Keratinocyte (primary cell): Measurements from ENCODE around the gene SECTM1. TPM values are rescaled to one million over a fixed set of nuclear protein-coding genes. Genes with fewer than 3 reads are reported as not detected.
A peak's percentile ranks its signal among the peaks of the same experiment; 100 is the strongest.

ENCODE experiments used
- DNase-seq: peaks from one replicate; pipeline ENCODE4 v3.0.0-alpha.2; 2011; ENCODE audit warnings: low read depth, missing footprints, low spot score
- FAIRE-seq: peaks from 2 replicates; lab custom pipeline; 2011; peaks lifted over from hg19 to GRCh38; lab: Jason Lieb, UNC
- H2AFZ ChIP-seq: 2 replicates; pipeline ENCODE4 v1.6.0; 2012; ENCODE audit warnings: low read length, control low read depth, inconsistent platforms; ENCODE audit not compliant: control insufficient read depth
- H3K27ac ChIP-seq: 2 replicates; pipeline ENCODE4 v1.5.1; 2011; ENCODE audit warnings: low read length; ENCODE audit not compliant: control insufficient read depth, insufficient read depth
- H3K27me3 ChIP-seq: 3 replicates; pipeline ENCODE4 v1.6.0; 2011; ENCODE audit warnings: low read length; ENCODE audit not compliant: control insufficient read depth, insufficient read depth; ENCODE audit errors: extremely low read depth
- H3K36me3 ChIP-seq, 2 experiments: 2 replicates in 1 of 2; 3 replicates in 1 of 2; pipeline ENCODE4 v1.5.1; 2011; ENCODE audit warnings: low read length in 2 of 2, mild to moderate bottlenecking in 1 of 2; ENCODE audit not compliant: control insufficient read depth in 2 of 2, insufficient read depth in 2 of 2; ENCODE audit errors: extremely low read depth in 1 of 2
- H3K4me1 ChIP-seq: 3 replicates; pipeline ENCODE4 v1.5.1; 2011; ENCODE audit warnings: low read length; ENCODE audit not compliant: control insufficient read depth, insufficient read depth; ENCODE audit errors: extremely low read depth
- H3K4me2 ChIP-seq: 3 replicates; pipeline ENCODE4 v1.6.0; 2011; ENCODE audit warnings: low read depth, low read length; ENCODE audit not compliant: control insufficient read depth, insufficient read depth; ENCODE audit errors: extremely low read depth
- H3K4me3 ChIP-seq, 3 experiments: fragments of 200-600 bp in 1 of 3; sonication (generic) in 1 of 3; 2 replicates in 2 of 3; 3 replicates in 1 of 3; pipeline ENCODE4 v1.5.1; 2011 to 2016; ENCODE audit warnings: low read length in 3 of 3, mild to moderate bottlenecking in 3 of 3, control low read depth in 2 of 3, inconsistent platforms in 1 of 3, low read depth in 1 of 3, mixed read lengths in 1 of 3, mixed run types in 1 of 3, moderate library complexity in 1 of 3; ENCODE audit not compliant: control insufficient read depth in 2 of 3, insufficient read depth in 2 of 3; ENCODE audit errors: extremely low read depth in 1 of 3
- H3K79me2 ChIP-seq: 2 replicates; pipeline ENCODE4 v1.6.0; 2012; ENCODE audit warnings: low read length; ENCODE audit not compliant: control insufficient read depth, insufficient read depth
- H3K9ac ChIP-seq: 3 replicates; pipeline ENCODE4 v1.6.0; 2011; ENCODE audit warnings: low read length; ENCODE audit not compliant: control insufficient read depth, insufficient read depth; ENCODE audit errors: extremely low read depth
- H3K9me1 ChIP-seq: 3 replicates; pipeline ENCODE4 v1.6.0; 2011; ENCODE audit warnings: low read length; ENCODE audit not compliant: control insufficient read depth, insufficient read depth; ENCODE audit errors: extremely low read depth
- H3K9me3 ChIP-seq: 2 replicates; pipeline ENCODE4 v1.5.1; 2012; ENCODE audit warnings: low read depth, low read length; ENCODE audit not compliant: control insufficient read depth
- H4K20me1 ChIP-seq: 3 replicates; pipeline ENCODE4 v1.6.0; 2011; ENCODE audit warnings: low read length; ENCODE audit not compliant: control insufficient read depth, insufficient read depth; ENCODE audit errors: extremely low read depth
- EZH2 ChIP-seq: IDR thresholded peaks from one replicate; pipeline ENCODE4 v1.6.1; 2012; ENCODE audit warnings: inconsistent platforms, mild to moderate bottlenecking, low read length, moderate library complexity
- dilution Hi-C: fragments of 300-500 bp; cut with MboI; formaldehyde crosslinking; loops from one replicate; pipeline ENCODE4 v1.7.0; 2020; ENCODE audit warnings: low sequenced_read_pairs; ENCODE audit not compliant: extremely low pct_ligation_motif_present
- polyA plus RNA-seq, 5 experiments: library from polyadenylated mRNA; depleted of rRNA in 3 of 5; stranded (reverse) in 3 of 5; stranded (forward) in 1 of 5; unstranded in 1 of 5; fragments of >200 nt; gene quantifications; 1 replicate in 1 of 5; 2 replicates in 3 of 5; 3 replicates in 1 of 5; pipeline versions ENCODE4 v1.2.1 to v1.2.3, GENCODE V29; 2011 to 2012; ENCODE audit warnings: missing spikeins in 2 of 5, low read depth in 1 of 5, low replicate concordance in 1 of 5
- TF ChIP-seq, protein P1 (sequence below), 3 experiments: IDR thresholded peaks in 1 of 3; conservative IDR thresholded peaks in 1 of 3; optimal IDR thresholded peaks in 1 of 3; 2 replicates in 2 of 3; 3 replicates in 1 of 3; pipeline versions ENCODE3 to v1.5.1; 2011; ENCODE audit warnings: low read length in 3 of 3, mild to moderate bottlenecking in 3 of 3, moderate library complexity in 2 of 3, control low read depth in 1 of 3, inconsistent platforms in 1 of 3; ENCODE audit not compliant: insufficient read depth in 2 of 3; ENCODE audit errors: extremely low read depth in 1 of 3

The SECTM1 gene
- polyA plus RNA-seq, 1 donor (not counting 4 experiments of a cell fraction or from before 2014, with no cell fraction given): 2.0 TPM

DNA sequence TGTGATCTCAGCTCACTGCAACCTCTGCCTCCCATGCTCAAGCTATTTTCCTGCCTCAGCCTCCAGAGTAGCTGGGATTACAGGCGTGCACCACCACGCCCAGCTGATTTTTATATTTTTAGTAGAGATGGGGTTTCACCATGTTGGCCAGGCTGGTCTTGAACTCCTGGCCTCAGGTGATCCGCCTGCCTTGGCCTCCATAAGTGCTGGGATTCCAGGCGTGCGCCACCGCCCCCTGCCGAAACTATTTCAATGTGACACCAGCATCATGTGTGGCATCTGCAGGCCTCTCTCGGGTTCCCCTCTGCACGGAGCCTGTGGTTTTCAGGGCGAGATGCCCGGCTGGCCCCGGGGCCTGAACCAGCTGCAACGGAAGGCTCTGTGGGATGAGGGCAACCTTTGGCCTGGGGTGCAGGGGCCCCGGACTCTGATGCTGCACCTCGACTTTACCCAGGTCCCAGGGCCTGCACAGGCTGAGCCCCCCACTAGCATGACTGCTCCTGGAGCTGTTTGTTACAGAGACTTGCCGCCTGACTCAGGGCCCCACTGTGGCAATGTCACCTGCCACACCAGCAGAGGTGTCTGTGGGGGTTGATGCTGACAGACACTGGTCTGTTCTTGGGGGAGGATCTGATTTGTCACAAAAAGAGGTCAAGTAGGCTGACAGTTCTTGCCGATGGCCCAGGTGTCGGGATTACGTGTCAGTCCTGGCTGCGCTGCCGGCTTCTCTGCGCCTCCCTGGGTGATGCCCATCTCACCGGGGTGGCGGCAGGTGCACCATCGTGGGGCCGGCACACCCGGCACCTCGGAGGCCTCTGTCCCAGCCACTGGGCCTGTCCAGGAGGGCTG lies 16.8 kb upstream of the SECTM1 start:
- H3K9ac ChIP-seq: no peak overlapping the region
- TF ChIP-seq, protein P1, sequence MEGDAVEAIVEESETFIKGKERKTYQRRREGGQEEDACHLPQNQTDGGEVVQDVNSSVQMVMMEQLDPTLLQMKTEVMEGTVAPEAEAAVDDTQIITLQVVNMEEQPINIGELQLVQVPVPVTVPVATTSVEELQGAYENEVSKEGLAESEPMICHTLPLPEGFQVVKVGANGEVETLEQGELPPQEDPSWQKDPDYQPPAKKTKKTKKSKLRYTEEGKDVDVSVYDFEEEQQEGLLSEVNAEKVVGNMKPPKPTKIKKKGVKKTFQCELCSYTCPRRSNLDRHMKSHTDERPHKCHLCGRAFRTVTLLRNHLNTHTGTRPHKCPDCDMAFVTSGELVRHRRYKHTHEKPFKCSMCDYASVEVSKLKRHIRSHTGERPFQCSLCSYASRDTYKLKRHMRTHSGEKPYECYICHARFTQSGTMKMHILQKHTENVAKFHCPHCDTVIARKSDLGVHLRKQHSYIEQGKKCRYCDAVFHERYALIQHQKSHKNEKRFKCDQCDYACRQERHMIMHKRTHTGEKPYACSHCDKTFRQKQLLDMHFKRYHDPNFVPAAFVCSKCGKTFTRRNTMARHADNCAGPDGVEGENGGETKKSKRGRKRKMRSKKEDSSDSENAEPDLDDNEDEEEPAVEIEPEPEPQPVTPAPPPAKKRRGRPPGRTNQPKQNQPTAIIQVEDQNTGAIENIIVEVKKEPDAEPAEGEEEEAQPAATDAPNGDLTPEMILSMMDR (optimal IDR thresholded peaks at IDR 0.05 in 1 of 3, IDR thresholded peaks at IDR 0.05 in 1 of 3, conservative IDR thresholded peaks at IDR 0.05 in 1 of 3; ENCODE audit: extremely low read depth in 1 of 3, insufficient read depth in 2 of 3, low read length in 3 of 3): peak in 1 of 3 experiments; percentile 32
- TF ChIP-seq EZH2: no peak
- no peak for DNase-seq

DNA sequence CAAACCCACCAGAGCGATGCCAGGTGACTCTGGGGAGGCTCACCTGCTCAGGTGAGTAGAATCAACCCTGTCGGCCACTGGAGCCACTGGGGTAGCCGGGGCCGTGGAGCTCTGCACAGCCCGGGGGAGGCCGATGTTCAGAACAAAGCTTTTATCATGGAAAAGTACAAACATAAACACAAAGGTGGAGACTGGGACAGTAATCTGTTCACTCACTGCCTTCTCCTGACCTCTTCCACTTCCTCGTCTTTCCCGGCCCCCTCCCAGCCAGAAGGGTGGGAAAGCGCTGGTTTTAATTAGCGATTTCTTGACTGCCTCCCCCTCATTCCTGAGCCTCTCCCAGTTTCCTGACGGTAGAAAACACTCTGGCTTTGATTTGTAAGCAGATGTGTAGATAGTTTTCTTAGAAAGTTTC lies 15.7 kb upstream of the SECTM1 start:
- Histone ChIP-seq H3K4me3 (no peak overlapping the region), H3K36me3 (no peaks in the 10 kb centered on the region), H3K27me3 (peaks cover 15% of the 10 kb centered on the region), H3K9ac (no peak overlapping the region), H3K4me1 (no peaks in the 10 kb centered on the region), H3K27ac (no peak overlapping the region), H4K20me1 (peaks cover 4% of the 10 kb centered on the region), H3K79me2 (no peaks in the 10 kb centered on the region), H2AFZ (no peak overlapping the region), H3K4me2 (no peak overlapping the region), H3K9me1 (no peaks in the 10 kb centered on the region), H3K9me3 (no peaks in the 10 kb centered on the region)
- dilution Hi-C loops: loop anchor here (10.0 kb wide), 1 partner anchor 86 kb away; no protein-coding TSS in a partner anchor
- TF ChIP-seq EZH2: no peak
- TF ChIP-seq, protein P1 (optimal IDR thresholded peaks at IDR 0.05 in 1 of 3, IDR thresholded peaks at IDR 0.05 in 1 of 3, conservative IDR thresholded peaks at IDR 0.05 in 1 of 3; ENCODE audit: extremely low read depth in 1 of 3, insufficient read depth in 2 of 3, low read length in 3 of 3): no peak
- FAIRE-seq (no peak), DNase-seq (no peak)

More for the DNA sequence above, 16.8 kb upstream of the SECTM1 start:
- no peak overlapping the region for H2AFZ ChIP-seq
- H3K9me1 ChIP-seq: no peaks in the 10 kb centered on the region
- H3K9me3 ChIP-seq: no peaks in the 10 kb centered on the region
- dilution Hi-C loops: no loop called here
- H3K4me2 ChIP-seq: no peak overlapping the region
- H3K36me3 ChIP-seq: no peaks in the 10 kb centered on the region
- no peak overlapping the region for H3K27ac ChIP-seq
- peaks cover 4% of the 10 kb centered on the region for H4K20me1 ChIP-seq
- no peak overlapping the region for H3K4me3 ChIP-seq
- peaks cover 15% of the 10 kb centered on the region for H3K27me3 ChIP-seq
- no peaks in the 10 kb centered on the region for H3K79me2 ChIP-seq
- peaks cover under 1% of the 10 kb centered on the region for H3K4me1 ChIP-seq
- no peak for FAIRE-seq
